Measurements from ENCODE around the gene BRINP1.

The BRINP1 gene

DNA sequence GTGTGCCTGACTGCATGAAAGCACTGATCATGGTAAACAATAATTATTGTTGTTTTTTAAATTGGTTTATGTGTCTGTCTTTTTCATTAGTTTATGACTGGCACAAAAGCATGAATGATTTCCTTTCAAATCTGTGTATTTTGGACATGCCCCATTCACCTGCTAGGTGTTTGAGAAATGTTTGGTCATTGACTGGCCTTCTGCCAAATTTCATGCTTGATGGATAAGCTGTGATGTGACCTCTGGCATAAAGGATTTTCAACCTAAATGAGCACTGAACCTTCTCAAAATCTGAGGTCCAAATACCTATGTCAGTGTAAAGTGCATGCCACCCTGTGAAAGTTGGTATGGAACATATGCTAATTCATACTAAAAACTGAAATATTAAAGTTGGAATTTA is 204.5 kb downstream of the BRINP1 start:
- no peaks in the 10 kb centered on the region for H3K27me3 ChIP-seq
- no peaks in the 10 kb centered on the region for H3K4me1 ChIP-seq
- no peaks in the 10 kb centered on the region; the same call in 1 of the 2 replicates for H3K9me3 ChIP-seq
- TF ChIP-seq, protein P1, sequence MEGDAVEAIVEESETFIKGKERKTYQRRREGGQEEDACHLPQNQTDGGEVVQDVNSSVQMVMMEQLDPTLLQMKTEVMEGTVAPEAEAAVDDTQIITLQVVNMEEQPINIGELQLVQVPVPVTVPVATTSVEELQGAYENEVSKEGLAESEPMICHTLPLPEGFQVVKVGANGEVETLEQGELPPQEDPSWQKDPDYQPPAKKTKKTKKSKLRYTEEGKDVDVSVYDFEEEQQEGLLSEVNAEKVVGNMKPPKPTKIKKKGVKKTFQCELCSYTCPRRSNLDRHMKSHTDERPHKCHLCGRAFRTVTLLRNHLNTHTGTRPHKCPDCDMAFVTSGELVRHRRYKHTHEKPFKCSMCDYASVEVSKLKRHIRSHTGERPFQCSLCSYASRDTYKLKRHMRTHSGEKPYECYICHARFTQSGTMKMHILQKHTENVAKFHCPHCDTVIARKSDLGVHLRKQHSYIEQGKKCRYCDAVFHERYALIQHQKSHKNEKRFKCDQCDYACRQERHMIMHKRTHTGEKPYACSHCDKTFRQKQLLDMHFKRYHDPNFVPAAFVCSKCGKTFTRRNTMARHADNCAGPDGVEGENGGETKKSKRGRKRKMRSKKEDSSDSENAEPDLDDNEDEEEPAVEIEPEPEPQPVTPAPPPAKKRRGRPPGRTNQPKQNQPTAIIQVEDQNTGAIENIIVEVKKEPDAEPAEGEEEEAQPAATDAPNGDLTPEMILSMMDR (IDR thresholded peaks at IDR 0.05; ENCODE audit: low read depth, low read length), result no peak
- no peak overlapping the region for H3K4me3 ChIP-seq (ENCODE audit: low read depth, low read length)
- no peak for DNase-seq
- H3K36me3 ChIP-seq, result no peaks in the 10 kb centered on the region

DNA sequence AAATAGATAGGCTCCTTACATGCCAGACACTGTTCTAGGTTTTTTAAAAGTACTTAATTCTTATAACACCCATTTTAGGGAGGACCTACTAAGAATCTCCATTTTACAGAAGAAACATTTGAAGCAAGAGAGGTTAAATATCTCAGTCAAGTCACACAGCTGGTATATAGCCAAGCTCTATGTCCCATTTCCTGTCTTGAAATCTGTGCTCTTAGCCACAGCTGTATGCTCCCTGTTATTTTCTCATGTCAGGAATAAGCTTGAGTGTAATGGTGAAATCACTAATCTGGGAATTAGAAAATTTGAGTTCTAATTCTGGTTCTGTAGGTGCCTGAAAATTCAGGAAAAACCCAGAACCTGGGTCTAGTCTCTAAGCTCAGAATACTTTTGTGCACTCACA is 208.7 kb downstream of the BRINP1 start:
- TF ChIP-seq, protein P1 (IDR thresholded peaks at IDR 0.05; ENCODE audit: low read depth, low read length), result no peak
- H3K36me3 ChIP-seq, result no peaks in the 10 kb centered on the region
- no peaks in the 10 kb centered on the region; the same call in 1 of the 2 replicates for H3K9me3 ChIP-seq
- no peaks in the 10 kb centered on the region for H3K27me3 ChIP-seq
- H3K4me1 ChIP-seq, result no peaks in the 10 kb centered on the region
- no peak for DNase-seq
- no peak overlapping the region for H3K4me3 ChIP-seq (ENCODE audit: low read depth, low read length)

DNA sequence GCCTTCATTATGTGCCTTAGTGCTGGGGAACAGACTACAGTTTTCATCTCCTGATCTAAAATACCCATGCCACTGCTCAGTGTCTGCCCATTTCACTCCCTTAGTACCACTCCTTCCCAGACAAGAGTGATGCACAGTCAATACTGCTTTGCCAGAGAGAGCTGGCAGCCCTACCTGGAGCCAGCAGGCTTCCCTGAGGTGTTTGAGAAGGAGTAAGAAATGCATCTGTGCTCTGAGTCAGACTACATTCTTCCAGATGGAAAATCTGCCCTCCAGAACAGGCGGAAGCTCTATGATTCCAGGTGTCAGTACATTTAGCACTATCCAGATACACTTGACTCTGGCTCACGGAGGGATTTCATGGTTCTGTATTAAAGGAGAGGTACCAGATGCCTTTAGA is 209.8 kb downstream of the BRINP1 start:
- TF ChIP-seq, protein P1 (IDR thresholded peaks at IDR 0.05; ENCODE audit: low read depth, low read length), result no peak
- DNase-seq, result no peak
- H3K4me3 ChIP-seq (ENCODE audit: low read depth, low read length), result no peak overlapping the region

DNA sequence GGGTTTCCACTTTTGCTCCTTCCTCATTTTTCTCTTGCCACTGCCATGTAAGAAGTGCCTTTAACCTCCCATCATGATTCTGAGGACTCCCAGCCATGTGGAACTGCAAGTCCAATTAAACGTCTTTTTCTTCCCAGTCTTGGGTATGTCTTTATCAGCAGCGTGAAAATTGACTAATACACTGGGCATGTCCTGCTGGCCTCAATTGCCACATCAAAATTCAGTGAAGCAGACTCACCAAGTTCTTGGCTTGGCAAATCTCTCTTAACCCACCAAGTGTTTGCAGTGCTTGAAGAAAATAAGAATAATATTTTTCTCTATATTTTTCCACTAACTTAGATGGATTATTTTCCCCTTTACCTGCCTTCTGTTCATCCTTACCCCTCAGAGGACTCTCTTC is 212.0 kb downstream of the BRINP1 start:
- no peaks in the 10 kb centered on the region for H3K27me3 ChIP-seq
- H3K4me1 ChIP-seq, result no peaks in the 10 kb centered on the region
- no peaks in the 10 kb centered on the region; the same call in 1 of the 2 replicates for H3K9me3 ChIP-seq
- no peak for DNase-seq
- no peak overlapping the region for H3K4me3 ChIP-seq (ENCODE audit: low read depth, low read length)
- H3K36me3 ChIP-seq, result no peaks in the 10 kb centered on the region
- TF ChIP-seq, protein P1 (IDR thresholded peaks at IDR 0.05; ENCODE audit: low read depth, low read length), result no peak

More for the DNA sequence above, 209.8 kb downstream of the BRINP1 start:
- H3K9me3 ChIP-seq, result no peaks in the 10 kb centered on the region; the same call in 1 of the 2 replicates
- no peaks in the 10 kb centered on the region for H3K36me3 ChIP-seq
- no peaks in the 10 kb centered on the region for H3K27me3 ChIP-seq
- no peaks in the 10 kb centered on the region for H3K4me1 ChIP-seq

DNA sequence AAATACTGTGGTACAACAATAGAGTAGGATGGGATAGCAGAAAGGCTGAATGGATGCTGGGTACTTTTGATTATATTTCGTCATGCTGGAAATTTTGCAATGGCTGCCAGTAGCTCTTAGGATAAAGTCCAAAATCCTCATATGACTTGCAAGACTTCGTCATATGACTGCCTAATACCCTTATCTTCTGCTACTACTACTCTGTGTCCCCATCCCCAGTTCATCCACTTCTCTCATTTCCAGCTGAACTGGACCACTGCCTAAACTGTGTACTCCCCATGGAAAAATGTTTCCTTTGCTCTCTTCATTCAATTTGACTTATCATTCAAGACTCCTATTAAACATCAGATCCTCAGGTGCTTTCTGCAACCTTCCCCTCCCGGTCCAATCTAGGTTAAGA is 212.9 kb downstream of the BRINP1 start:
- Histone ChIP-seq H3K4me3 (ENCODE audit: low read depth, low read length) (no peak overlapping the region), H3K27me3 (no peaks in the 10 kb centered on the region), H3K9me3 (no peaks in the 10 kb centered on the region; the same call in 1 of the 2 replicates), H3K36me3 (no peaks in the 10 kb centered on the region), H3K4me1 (no peaks in the 10 kb centered on the region)
- no peak for DNase-seq
- TF ChIP-seq, protein P1 (IDR thresholded peaks at IDR 0.05; ENCODE audit: low read depth, low read length), result no peak

DNA sequence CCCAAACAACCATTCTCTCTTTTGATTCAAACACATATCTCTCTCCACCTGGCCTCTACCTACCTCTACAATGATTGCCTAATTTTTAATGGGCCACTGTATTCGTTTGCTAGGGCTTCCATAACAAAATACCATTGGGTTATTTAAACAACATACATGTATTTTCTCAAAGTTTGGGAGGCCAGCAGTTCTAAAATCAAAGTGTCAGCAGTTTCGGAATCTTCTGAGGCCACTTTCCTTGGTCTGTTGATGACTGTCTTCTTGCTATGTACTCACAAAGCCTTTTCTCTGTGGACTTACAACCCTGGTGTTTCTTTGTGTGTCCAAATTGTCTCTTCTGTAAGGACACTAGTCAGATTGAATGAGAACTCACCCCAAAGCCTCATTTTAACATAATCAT is 214.7 kb downstream of the BRINP1 start:
- Histone ChIP-seq H3K9me3 (no peaks in the 10 kb centered on the region), H3K36me3 (no peaks in the 10 kb centered on the region), H3K4me1 (no peaks in the 10 kb centered on the region), H3K4me3 (ENCODE audit: low read depth, low read length) (no peak overlapping the region), H3K27me3 (no peaks in the 10 kb centered on the region)
- TF ChIP-seq, protein P1 (IDR thresholded peaks at IDR 0.05; ENCODE audit: low read depth, low read length), result no peak
- no peak for DNase-seq

Measured in BE2C (cell line).